KOPT-K1 (cell line): ENCODE results near the gene FLT1.

ENCODE experiments used
- H3K27ac ChIP-seq: fragments of 200-600 bp; sonication (generic); 2 replicates; pipeline ENCODE4 v1.5.1; 2016; ENCODE audit warnings: antibody characterized with exemption, mild to moderate bottlenecking, low read depth, low read length; ENCODE audit not compliant: poor library complexity, severe bottlenecking
- H3K36me3 ChIP-seq: fragments of 200-600 bp; sonication (generic); 2 replicates; pipeline ENCODE4 v1.5.1; 2017; ENCODE audit warnings: antibody characterized with exemption, mild to moderate bottlenecking, low read length, moderate library complexity; ENCODE audit not compliant: insufficient read depth
- H3K9me3 ChIP-seq: fragments of 200-600 bp; sonication (generic); 2 replicates; pipeline ENCODE4 v1.5.1; 2017; ENCODE audit warnings: antibody characterized with exemption, low read length, mild to moderate bottlenecking; ENCODE audit not compliant: insufficient read depth, poor library complexity, severe bottlenecking

The FLT1 gene

DNA sequence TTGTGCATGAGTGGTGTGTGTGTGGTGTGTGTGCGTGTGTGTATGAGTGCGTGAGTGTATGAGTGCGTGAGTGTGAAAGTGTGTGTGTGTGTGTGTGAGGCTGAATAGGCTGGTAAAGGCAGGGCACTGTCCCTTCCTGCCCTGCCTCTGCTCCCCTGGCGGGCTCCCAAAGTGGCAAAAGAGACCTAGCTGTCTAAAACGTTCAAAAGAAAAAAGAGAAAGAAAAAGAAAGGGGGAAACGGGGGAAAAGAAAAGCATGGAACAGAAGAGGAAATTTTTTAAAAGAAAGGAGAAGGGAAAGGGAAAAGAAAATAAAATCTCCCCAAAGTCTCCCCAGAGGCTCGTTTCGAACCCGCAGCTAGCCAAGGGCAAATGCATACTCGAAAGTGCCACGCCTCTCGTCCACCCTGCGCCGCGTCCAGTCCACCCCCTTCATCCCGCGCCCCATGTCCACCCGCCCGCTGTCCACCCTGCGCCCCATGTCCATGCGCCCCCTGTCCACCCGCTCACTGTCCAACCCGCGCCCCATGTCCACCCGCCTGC is 37.0 kb upstream of the FLT1 start:
- Histone ChIP-seq H3K9me3 (peaks cover 17% of the 10 kb centered on the region), H3K27ac (no peak overlapping the region), H3K36me3 (no peaks in the 10 kb centered on the region)

DNA sequence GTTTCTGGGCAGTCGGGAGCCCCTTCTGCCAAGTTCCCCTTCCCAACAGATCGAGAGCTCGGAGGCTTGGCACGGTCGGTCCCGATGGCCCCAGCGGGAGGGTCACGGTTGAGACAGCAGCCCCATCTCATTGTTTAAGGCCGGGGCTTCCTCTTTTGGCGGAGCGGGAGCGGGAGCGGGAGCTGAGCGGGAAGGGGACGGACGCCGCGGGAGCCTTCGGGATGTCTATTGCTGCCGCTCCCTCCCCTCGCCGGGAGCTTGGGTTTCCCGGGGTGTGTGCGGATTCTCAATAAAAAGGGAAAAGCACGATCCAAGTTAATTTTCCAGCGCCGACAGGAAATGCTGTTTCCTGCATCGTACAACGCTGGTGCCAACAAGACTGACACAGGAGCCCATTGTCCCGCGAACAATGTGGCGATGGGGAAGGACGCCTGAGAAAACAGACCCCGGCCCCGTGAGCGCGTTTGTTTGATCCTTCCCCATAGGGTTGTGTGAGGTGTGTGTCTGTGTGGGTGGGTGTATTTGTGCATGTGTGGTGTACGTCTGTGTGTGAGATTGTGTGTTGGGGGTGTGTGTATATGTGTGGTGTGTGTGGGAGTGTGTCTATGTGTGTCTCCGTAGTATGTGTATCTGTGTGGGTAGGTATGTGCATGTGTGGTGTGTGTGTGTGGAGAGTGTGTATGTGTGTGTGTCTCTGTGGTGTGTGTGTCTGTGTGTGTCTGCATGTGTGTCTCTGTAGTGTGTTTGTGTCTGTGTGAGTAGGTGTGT is 36.3 kb upstream of the FLT1 start:
- H3K9me3 ChIP-seq, result peaks cover 17% of the 10 kb centered on the region
- no peak overlapping the region for H3K27ac ChIP-seq

DNA sequence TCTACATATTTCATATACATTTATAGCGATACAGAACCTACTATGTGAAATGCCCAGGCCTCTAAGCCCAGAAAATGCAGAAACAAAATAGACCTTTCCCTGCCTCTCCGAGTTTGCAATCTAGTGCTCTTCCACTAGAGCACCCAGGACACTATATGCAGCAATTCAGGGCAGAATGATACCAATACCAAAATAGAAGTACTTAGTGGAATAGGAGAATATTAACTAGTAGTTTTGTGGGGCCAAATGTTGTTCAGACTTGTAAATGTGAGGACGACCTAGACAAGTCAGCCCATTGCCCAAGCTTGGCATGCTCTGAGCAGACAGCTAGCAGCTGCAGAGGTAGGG is 35.8 kb upstream of the FLT1 start:
- Histone ChIP-seq H3K36me3 (no peaks in the 10 kb centered on the region), H3K27ac (no peak overlapping the region), H3K9me3 (peaks cover 13% of the 10 kb centered on the region)

More for the DNA sequence above, 36.3 kb upstream of the FLT1 start:
- no peaks in the 10 kb centered on the region for H3K36me3 ChIP-seq

DNA sequence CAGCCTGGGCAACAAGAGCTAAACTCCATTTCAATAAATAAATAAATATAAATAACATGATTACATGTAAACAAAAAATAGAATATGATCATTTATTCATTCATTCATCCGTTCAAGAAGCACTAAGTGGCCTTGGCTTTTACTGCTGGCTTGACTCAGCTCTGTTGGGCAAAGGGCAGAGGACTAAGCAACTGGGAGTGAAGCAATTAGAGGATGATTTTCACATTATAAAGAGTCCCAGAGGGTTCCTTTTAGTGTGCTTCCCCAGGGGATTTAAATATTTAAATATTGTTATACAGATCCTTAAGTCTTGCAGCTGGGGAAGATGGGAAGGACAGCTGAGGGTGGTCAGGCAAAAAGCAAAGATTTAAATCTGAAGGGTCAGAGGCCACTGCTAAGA is 34.9 kb upstream of the FLT1 start:
- Histone ChIP-seq H3K36me3 (no peaks in the 10 kb centered on the region), H3K9me3 (peaks cover 4% of the 10 kb centered on the region), H3K27ac (no peak overlapping the region)

DNA sequence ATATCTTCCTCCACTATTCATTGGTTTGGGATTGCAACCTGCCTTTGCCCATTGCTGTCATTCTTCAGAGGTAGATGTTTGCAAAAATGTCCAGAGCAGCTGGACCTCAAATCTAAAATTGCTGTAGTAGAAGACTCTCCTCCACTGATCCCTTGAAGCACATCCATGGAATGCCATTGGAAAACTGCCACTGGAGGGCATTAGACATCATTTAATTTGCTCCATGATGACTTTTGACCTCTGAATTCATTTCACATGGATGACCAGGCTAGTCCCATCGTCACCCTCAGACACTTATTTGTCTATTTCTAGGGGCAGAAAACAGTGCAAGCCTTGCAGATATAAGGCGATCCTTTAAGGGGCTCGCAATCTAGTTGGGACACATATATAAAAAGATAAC is 33.9 kb upstream of the FLT1 start:
- Histone ChIP-seq H3K9me3 (no peaks in the 10 kb centered on the region), H3K27ac (no peak overlapping the region), H3K36me3 (no peaks in the 10 kb centered on the region)

DNA sequence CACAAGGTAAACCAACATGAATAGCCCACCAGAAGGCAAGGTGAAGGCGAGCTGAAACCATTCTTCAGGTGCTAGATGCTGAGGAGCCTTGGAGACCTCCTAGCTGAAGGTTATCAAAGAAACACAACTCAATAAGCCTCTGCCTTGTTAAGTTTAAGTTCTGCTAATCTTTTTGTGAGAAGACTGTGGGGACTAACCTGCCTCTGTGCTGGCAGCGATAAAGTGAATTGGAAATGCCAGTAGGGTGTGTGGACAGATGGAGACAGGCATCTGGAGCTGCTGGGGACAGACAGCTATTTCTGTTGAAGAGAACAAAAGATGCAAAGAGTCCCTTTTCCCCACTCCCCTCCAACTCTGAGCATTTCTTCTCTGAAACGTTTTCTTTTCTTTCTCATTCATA is 33.5 kb upstream of the FLT1 start:
- no peak overlapping the region for H3K27ac ChIP-seq
- H3K9me3 ChIP-seq, result no peaks in the 10 kb centered on the region
- no peaks in the 10 kb centered on the region for H3K36me3 ChIP-seq

DNA sequence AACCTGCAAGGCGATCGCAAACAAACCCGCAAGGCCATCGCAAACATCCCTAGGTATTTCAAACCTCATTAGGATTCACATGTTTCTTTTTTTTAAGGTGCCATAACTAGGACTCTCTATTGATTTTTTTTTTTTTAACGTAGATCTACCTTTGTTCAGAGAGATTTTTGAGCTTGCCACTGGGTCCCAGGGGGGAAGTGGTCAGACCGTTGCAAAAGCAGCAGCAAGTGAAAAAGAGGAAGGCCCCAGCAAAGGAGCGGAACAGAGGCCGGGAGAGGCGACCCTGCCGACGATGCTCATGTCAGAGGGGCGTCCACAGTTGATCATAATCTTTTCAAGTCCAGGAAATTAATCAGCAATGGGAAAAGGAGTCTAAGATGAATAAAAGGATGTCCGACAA is 32.7 kb upstream of the FLT1 start:
- H3K9me3 ChIP-seq, result no peaks in the 10 kb centered on the region
- H3K27ac ChIP-seq, result no peak overlapping the region
- no peaks in the 10 kb centered on the region for H3K36me3 ChIP-seq

DNA sequence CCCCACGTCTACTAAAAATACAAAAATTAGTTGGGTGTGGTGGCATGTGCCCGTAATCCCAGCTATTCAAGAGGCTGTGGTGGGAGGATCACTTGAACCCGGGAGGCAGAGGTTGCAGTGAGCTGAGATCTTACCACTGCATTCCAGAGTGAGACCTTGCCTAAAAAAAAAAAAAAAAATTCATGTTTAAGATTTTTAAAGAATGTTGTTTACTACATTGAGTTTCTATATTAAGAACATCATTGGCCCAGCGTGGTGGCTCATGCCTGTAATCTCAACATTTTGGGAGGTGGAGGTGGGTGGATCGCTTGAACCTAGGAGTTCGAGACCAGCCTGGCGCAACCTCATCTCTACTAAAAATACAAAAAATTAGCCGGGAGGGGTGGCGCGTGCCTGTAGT is 31.9 kb upstream of the FLT1 start:
- no peak overlapping the region for H3K27ac ChIP-seq
- no peaks in the 10 kb centered on the region for H3K9me3 ChIP-seq
- H3K36me3 ChIP-seq, result no peaks in the 10 kb centered on the region

DNA sequence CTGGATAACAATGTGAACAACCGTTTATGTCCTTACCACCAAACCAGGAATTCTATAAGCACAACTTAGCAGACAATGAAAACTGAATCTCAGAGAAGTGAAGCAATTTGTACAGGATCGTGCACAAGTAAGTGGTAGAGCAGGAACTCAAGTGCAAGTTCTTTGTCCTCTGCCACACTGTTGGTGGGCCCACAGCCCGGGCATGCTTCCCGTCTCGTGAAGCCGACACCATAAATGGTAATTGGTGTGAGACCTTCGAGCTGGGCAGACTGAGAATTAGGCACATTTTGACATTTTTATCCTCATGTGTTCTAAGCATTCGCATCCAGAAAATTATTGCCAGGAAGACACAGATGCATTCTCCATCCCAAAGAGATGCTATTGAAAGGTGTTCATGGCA is 27.9 kb upstream of the FLT1 start:
- H3K27ac ChIP-seq, result no peak overlapping the region
- H3K36me3 ChIP-seq, result no peaks in the 10 kb centered on the region
- H3K9me3 ChIP-seq, result no peaks in the 10 kb centered on the region

DNA sequence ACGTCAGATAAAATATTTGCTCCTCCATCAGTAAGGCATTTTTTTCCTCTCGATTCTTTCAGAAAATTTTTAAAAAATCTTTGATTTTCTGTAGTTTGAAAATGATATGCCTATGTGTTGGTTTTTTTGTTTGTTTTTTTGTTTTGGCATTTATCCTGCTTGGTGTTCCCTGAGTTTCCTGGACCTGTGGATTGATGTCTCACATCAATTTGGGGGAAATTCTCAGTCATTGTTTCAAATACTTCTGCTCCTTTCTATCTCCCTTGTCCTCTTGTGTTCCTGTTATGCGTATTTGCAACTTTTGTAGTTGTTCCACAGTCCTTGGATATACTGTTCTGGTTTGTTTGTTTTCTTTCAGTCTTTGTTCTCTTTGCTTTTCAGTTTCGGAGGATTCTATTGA is 18.8 kb upstream of the FLT1 start:
- no peak overlapping the region for H3K27ac ChIP-seq
- H3K9me3 ChIP-seq, result no peaks in the 10 kb centered on the region
- H3K36me3 ChIP-seq, result no peaks in the 10 kb centered on the region

DNA sequence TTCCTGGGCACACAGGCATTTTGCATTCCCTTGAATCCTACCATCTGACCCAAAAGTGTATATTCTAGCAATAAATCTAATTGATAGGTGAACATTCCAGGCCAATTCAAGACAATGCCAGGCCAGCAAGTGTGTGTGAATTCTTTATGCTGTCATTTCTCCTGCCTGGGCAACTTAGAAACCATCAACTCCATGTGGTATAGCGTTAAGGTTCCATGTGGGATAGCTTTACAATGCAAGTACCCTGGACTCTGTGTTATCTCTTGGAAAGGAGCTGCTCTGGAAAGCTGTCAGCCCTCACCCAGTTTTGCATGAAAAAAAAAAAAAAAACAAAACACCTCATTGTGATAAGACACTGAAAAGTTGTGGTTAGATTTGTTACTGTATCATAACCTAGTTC is 15.6 kb upstream of the FLT1 start:
- Histone ChIP-seq H3K36me3 (no peaks in the 10 kb centered on the region), H3K9me3 (no peaks in the 10 kb centered on the region), H3K27ac (no peak overlapping the region)

DNA sequence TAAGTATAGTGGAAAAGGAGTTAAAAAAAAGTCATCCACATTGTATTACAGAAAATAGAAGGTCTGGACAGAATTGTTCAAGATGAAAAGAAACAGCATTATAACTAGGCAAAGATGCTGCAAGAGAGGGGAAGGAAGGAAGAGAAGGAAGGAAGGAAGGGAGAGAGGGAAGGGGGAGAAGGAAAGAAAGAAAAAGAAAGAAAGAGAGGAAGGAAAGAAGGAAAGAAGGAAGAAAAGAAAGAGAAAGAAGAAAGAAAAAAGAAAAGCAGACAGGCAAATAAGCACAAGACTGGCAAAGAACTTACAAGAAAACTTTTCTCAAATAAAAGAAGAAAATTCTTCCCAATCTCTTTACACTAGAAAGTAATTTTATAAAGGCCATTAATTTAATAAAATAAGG is 15.1 kb upstream of the FLT1 start:
- Histone ChIP-seq H3K9me3 (no peaks in the 10 kb centered on the region), H3K27ac (no peak overlapping the region), H3K36me3 (no peaks in the 10 kb centered on the region)

DNA sequence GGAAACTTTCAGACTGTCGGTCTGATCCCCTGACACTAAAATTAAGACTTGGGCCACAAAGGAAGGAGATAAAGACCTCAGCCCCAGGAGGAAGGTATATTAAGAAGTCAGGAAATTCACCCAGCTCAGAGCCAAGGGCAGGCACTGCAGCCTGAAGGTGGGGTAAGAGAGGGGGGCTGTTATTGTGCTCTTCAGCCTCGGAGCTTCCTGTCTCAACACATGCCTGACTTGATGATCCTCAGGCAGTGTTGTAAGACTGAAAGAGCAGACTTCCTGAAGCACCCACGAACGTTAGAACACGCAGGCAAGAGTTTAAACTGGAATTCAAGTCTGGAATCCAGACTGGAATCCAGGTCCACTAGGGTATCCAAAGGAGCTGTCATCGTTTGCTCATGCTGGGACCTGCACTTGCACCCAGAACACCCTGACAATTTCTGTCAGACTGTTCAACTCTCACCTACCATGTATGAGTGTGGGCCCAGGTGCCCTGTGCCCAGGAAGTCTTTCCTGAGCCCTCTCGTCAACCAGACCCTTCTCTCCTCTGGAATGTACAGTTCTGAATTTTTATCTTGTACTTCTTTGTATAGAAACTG is 10.7 kb upstream of the FLT1 start:
- H3K27ac ChIP-seq, result peak overlapping the region; percentile 47
- no peaks in the 10 kb centered on the region for H3K36me3 ChIP-seq
- no peaks in the 10 kb centered on the region for H3K9me3 ChIP-seq

DNA sequence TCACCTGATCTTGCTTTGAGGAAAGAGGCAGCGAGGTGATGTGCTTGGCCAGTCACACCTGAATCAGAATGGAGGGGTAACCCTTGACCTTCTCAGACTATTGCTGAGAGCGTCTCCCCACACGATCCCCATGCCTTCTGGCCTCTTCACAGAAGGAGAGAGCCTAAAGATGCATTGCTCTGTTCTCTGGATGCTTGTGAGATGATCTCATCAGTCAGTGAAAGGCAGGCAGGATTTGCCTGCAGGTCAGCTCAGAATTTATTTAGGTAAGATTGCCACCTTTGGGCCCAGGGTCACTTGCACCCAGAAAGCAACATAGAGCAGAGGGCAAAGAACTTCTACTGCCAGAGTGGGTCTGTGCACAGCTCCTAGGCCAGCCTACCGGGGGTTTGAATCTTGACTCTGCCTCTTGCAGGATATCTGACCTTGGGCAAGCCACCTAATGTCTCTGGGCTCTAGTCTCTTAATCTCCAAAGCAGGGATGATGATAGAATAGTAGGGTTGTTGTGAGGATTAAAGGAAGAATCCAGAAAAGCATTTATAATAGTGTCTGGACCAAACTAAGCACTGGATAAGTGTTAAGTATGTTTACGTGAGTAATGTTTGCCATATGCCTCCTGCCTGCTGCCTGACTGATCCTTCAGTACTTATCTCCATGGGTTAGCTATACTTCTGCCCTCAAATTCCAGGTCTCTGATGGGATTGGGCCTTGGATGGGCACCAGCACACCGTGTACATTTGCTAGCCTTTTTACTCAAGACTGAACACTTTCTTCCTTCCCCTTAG is 8.4 kb upstream of the FLT1 start:
- no peaks in the 10 kb centered on the region for H3K9me3 ChIP-seq
- no peak overlapping the region for H3K27ac ChIP-seq
- H3K36me3 ChIP-seq, result no peaks in the 10 kb centered on the region

DNA sequence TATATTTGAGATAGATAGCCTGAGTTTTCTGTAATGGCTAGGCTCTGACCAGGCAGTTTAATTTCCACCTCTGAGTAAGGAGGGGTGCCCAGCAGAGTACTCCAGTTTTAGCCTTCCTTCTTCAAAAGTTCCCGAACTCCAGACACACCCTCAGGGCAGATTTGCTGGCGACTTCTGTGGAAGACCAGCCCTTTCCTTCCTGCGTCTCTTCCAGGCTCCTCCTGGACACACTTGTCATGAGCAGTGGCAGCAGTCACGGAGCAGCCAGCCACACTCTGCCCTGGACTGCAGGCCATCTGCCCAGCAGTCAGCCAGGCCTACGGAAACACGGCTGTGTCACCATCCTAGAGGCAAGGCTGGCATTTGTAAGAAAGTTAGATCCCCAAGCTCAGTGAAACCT is 6.6 kb upstream of the FLT1 start:
- Histone ChIP-seq H3K9me3 (no peaks in the 10 kb centered on the region), H3K27ac (no peak overlapping the region), H3K36me3 (no peaks in the 10 kb centered on the region)
